ENCODE data around the gene UGT1A8.

UGT1A8 gene

GRCh38 chr2:233821196-233821595 lies 203.8 kb downstream of the UGT1A8 start:
- TF ChIP-seq CTCF (IDR thresholded peaks at IDR 0.05) = no peak

DNA sequence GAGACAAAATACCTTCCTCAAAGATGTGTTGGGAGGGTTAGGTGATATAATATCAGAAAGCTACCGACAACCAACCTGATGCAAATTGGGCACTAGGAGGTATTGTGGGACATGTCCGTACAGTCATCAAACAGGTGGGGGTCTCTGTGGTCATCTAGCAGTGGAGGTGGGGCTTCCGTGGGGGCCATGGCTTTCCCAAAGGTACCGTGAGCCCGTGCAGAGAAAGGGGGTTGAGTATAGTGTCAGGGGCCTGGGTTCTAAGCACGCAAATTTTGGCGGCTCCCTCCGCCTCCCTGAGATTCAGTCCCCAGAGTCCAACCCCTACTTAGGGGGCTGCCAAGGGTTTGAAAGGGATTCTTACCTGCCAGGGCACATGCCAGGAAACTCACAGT lies 204.3 kb downstream of the UGT1A8 start:
- no peak for TF ChIP-seq CTCF (IDR thresholded peaks at IDR 0.05)

GRCh38 chr2:233822101-233822771 lies 204.8 kb downstream of the UGT1A8 start:
- no peak for TF ChIP-seq CTCF (IDR thresholded peaks at IDR 0.05)
